Osteoblast (primary cell): Measurements from ENCODE around the gene KRTAP10-7. TPM values are rescaled to one million over a fixed set of nuclear protein-coding genes. Genes with fewer than 3 reads are reported as not detected.

Experiments
- DNase-seq: peaks from one replicate; pipeline ENCODE4 v3.0.0; 2011; ENCODE audit warnings: low spot score, mixed read lengths; ENCODE audit not compliant: insufficient read length; ENCODE audit errors: missing footprints
- H2AFZ ChIP-seq: 2 replicates; pipeline ENCODE4 v1.6.0; 2011; ENCODE audit warnings: mild to moderate bottlenecking, low read length
- H3K27ac ChIP-seq: 2 replicates; pipeline ENCODE4 v1.5.1; 2011; ENCODE audit warnings: mild to moderate bottlenecking, low read depth, low read length, moderate library complexity
- H3K27me3 ChIP-seq: 2 replicates; pipeline ENCODE4 v1.6.0; 2012; ENCODE audit warnings: mild to moderate bottlenecking, control low read depth, inconsistent platforms, low read length, moderate library complexity; ENCODE audit not compliant: insufficient read depth
- H3K36me3 ChIP-seq: 2 replicates; pipeline ENCODE4 v1.5.1; 2011; ENCODE audit warnings: mild to moderate bottlenecking, low read length, control low read depth, moderate library complexity; ENCODE audit not compliant: insufficient read depth
- H3K4me1 ChIP-seq: 2 replicates; pipeline ENCODE4 v1.5.1; 2011; ENCODE audit warnings: mild to moderate bottlenecking, low read length, control low read depth, moderate library complexity; ENCODE audit not compliant: insufficient read depth
- H3K4me2 ChIP-seq: 2 replicates; pipeline ENCODE4 v1.6.0; 2011; ENCODE audit warnings: mild to moderate bottlenecking, low read length; ENCODE audit not compliant: insufficient read depth
- H3K4me3 ChIP-seq: fragments of 200-600 bp; sonication (generic); 3 replicates; pipeline ENCODE4 v1.5.1; 2012; ENCODE audit warnings: mild to moderate bottlenecking, low read length, inconsistent platforms; ENCODE audit not compliant: insufficient read depth
- H3K79me2 ChIP-seq: 2 replicates; pipeline ENCODE4 v1.6.0; 2012; ENCODE audit warnings: mild to moderate bottlenecking, low read length, control low read depth, inconsistent platforms; ENCODE audit not compliant: insufficient read depth
- H3K9me3 ChIP-seq: 2 replicates; pipeline ENCODE4 v1.5.1; 2011; ENCODE audit warnings: low read depth, low read length, control low read depth
- H4K20me1 ChIP-seq: 2 replicates; pipeline ENCODE4 v1.6.0; 2012; ENCODE audit warnings: mild to moderate bottlenecking, low read length, control low read depth; ENCODE audit not compliant: insufficient read depth
- CTCF ChIP-seq: IDR thresholded peaks from 2 replicates; pipeline ENCODE4 v1.5.1; 2011; ENCODE audit warnings: mild to moderate bottlenecking, low read depth, low read length, moderate library complexity; ENCODE audit errors: extremely low read depth
- total RNA-seq: library from RNA; depleted of rRNA; stranded (reverse); fragments of >200 nt; gene quantifications from 2 replicates; pipeline ENCODE4 v1.2.3, GENCODE V29; 2012

KRTAP10-7 gene
- total RNA-seq, 1 donor: not detected

- H3K27me3 ChIP-seq: peaks cover 3% of the 10 kb centered on the region
- no peaks in the 10 kb centered on the region for H3K36me3 ChIP-seq
- no peaks in the 10 kb centered on the region for H3K9me3 ChIP-seq
- no peaks in the 10 kb centered on the region for H3K79me2 ChIP-seq
- H3K4me2 ChIP-seq: no peak overlapping the region
- H3K27ac ChIP-seq: no peak overlapping the region
- no peak overlapping the region for H3K4me3 ChIP-seq
- TF ChIP-seq CTCF: no peak
- H2AFZ ChIP-seq: no peak overlapping the region
- DNase-seq: peak; percentile 50
- H3K4me1 ChIP-seq: no peaks in the 10 kb centered on the region
- no peaks in the 10 kb centered on the region for H4K20me1 ChIP-seq
These were observed 50.7 kb downstream of the KRTAP10-7 start for GRCh38 chr21:44650973-44651675.

Other genes with a start within 250 kb of the KRTAP10-7 start
- gene TRPM2, start 247.0 kb upstream of the KRTAP10-7 start, total RNA-seq: under 0.01 and 0.36 TPM in 2 replicates
- 0.72 and 0.88 TPM in 2 replicates for gene LRRC3, start 145.1 kb upstream of the KRTAP10-7 start, total RNA-seq
- not detected in 2 replicates for gene KRTAP10-1, start 60.4 kb upstream of the KRTAP10-7 start, total RNA-seq
- gene KRTAP10-2, start 49.1 kb upstream of the KRTAP10-7 start, total RNA-seq: not detected in 2 replicates
- not detected in 2 replicates for gene KRTAP10-3, start 41.8 kb upstream of the KRTAP10-7 start, total RNA-seq
- gene KRTAP10-4, start 26.9 kb upstream of the KRTAP10-7 start, total RNA-seq: not detected in 2 replicates
- gene KRTAP10-5, start 20.0 kb upstream of the KRTAP10-7 start, total RNA-seq: not detected in 2 replicates
- gene KRTAP10-6, start 8.1 kb upstream of the KRTAP10-7 start, total RNA-seq: not detected in 2 replicates
- gene KRTAP10-8, start 11.5 kb downstream of the KRTAP10-7 start, total RNA-seq: not detected in 2 replicates
- gene KRTAP10-9, start 26.5 kb downstream of the KRTAP10-7 start, total RNA-seq: not detected in 2 replicates
- gene KRTAP10-10, start 36.8 kb downstream of the KRTAP10-7 start, total RNA-seq: not detected in 2 replicates
- not detected in 2 replicates for gene KRTAP10-11, start 45.8 kb downstream of the KRTAP10-7 start, total RNA-seq
- gene KRTAP12-4, start 54.1 kb downstream of the KRTAP10-7 start, total RNA-seq: not detected in 2 replicates
- gene KRTAP12-3, start 57.3 kb downstream of the KRTAP10-7 start, total RNA-seq: not detected in 2 replicates
- not detected in 2 replicates for gene KRTAP12-2, start 66.3 kb downstream of the KRTAP10-7 start, total RNA-seq
- gene KRTAP12-1, start 81.6 kb downstream of the KRTAP10-7 start, total RNA-seq: not detected in 2 replicates
- gene KRTAP10-12, start 96.6 kb downstream of the KRTAP10-7 start, total RNA-seq: not detected in 2 replicates
- gene TSPEAR, start 111.0 kb downstream of the KRTAP10-7 start, total RNA-seq: not detected in 2 replicates
- 75.3 and 94.3 TPM in 2 replicates for gene UBE2G2, start 201.2 kb downstream of the KRTAP10-7 start, total RNA-seq
- 80.7 and 82.8 TPM in 2 replicates for gene SUMO3, start 217.5 kb downstream of the KRTAP10-7 start, total RNA-seq